GM21360 (cell line): ENCODE results near the gene SCCPDH.
A peak's percentile ranks its signal among the peaks of the same experiment; 100 is the strongest.
"Not testable (repeated sequence)": the region's sequence is repeated elsewhere in the genome, so short reads cannot be mapped to it uniquely, and the experiment has no call there.

Experiments
- ATAC-seq: cut with Tn5 transposase; IDR thresholded peaks from one replicate; pipeline ENCODE4 v1.9.1; 2021; ENCODE audit warnings: mild to moderate bottlenecking, moderate library complexity; ENCODE audit not compliant: unreplicated experiment

SCCPDH gene

DNA sequence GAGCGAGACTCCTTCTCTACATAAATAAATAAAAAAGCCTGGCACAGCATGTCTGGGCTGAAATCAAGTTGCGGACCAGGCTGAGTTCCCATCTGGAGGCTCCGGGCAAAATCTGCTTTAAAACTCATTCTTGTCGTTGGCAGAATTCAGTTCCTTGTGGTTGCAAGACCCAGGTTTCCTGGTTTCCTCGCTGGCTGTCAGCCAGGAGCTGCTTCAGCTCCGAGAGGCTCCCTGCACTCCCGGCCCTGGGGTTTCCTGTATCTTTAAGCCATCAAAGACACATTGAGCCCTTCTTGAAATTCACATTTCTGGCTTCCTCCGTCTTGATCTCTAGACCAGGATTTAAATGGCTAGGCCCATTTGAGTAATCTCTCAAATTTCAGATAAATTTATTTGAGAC, 20.6 kb upstream of the SCCPDH start:
- ATAC-seq, result no peak

DNA sequence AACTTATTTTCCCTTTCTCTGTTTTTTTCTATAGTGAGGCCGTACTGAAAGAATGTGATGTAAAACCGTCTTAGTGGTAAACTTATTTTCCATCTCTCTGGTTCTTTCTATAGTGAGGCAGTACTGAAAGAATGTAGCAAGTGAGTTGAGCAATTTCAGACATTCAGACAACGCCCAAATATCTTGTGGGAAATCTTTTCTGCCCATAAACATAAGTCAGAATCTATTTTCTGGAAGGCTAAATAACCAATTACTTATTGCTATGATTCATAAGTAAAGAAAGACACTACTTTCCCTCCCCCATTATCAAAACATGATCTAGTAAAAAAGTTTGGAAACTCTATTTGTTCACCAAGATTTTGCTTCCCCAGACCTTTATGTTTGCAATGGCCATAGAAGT, 18.8 kb upstream of the SCCPDH start:
- ATAC-seq, result no peak

DNA sequence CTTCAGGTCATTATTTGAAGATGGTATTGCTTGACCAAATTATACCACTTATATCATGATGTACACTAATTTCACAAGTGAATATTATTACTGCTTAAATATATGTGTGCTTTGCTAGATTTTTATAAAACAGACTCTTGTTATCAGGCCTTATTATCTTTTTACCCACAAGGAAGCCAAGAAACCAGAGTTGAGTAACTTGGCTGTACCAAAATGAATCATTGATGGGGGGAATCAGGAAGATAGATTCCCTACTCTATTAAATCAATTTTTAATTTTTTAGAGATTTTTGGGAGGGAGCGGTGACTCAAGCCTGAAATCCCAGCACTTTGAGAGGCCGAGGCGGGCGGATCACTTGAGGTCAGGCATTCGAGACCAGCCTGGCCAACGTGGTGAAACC, 16.0 kb upstream of the SCCPDH start:
- ATAC-seq, result no peak

DNA sequence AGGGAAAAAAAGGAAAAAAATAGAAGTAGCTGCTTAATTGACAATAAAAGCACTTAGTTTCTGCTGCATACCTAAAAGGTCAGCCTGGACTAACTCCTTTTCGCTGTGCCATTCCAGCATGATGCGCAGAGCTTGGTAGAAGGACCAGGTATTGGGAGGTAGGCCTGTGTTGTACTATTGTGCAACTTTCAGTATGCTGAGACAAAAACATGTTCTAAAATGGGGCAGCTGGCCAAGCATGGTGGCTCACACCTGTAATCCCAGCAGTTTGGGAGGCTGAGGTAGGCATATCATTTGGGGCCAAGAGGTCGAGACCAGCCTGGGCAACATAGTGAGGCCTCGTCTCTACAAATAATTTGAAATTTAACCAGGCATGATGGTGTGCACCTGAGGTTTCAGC, 15.0 kb upstream of the SCCPDH start:
- ATAC-seq, result no peak

DNA sequence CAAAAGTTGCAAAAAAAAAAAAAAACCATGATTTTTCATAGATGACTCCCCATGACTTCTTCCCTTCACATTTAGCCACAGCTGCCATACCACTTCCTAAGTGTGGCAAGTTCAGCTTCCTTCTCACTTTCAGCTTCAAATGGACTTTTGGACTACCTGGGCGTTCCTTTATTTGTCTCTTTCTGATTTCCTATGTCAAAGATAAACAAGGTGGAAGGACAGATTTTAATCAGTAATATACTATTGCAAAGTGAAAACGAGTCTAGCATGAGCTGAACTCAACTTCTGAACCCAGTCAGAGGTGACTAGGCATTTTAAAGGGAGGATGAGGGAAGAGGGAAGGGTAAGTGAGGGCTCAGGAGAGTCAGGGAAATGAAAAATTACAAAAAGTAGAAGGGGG, 14.4 kb upstream of the SCCPDH start:
- no peak for ATAC-seq

DNA sequence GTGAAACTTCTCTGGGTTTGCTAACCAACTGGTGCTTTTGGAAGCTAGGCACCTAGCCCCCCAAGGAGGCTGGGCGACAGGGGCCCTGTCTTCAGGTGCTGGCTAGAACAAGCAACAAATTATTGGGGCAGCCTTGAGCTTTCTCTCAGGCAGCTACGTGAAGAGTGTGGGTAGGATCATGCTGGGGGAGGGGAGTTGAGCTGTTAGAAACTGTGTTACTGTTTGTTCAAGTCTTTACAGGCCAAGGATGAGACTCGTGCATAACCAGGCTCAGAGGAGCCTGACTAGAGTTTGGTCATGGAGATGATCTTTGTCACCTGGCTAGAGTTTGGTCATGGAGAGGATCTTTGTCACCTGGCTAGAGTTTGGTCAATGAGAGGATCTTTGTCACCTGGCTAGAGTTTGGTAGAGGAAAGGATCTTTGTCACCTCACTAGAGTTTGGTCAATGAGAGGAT, 12.6 kb upstream of the SCCPDH start:
- ATAC-seq, result no peak

DNA sequence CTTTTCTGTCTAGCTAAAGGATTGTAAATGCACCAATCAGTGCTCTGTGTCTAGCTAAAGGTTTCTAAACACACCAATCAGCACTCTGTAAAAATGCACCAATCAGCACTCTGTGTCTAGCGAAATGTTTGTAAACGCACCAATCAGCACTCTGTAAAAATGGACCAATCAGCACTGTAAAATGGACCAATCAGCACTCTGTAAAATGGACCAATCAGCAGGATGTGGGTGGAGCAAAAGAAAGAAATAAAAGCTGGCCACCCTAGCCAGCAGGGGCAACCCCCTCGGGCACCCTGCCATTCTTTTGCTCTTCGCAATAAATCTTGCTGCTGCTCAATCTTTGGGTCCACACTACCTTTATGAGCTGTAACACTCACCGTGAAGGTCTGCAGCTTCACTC, 11.8 kb upstream of the SCCPDH start:
- ATAC-seq, result not testable (repeated sequence)

DNA sequence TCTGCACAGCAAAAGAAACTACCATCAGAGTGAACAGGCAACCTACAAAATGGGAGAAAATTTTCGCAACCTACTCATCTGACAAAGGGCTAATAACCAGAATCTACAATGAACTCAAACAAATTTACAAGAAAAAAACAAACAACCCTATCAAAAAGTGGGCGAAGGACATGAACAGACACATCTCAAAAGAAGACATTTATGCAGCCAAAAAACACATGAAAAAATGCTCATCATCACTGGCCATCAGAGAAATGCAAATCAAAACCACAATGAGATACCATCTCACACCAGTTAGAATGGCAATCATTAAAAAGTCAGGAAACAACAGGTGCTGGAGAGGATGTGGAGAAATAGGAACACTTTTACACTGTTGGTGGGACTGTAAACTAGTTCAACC, 4.8 kb upstream of the SCCPDH start:
- not testable (repeated sequence) for ATAC-seq

DNA sequence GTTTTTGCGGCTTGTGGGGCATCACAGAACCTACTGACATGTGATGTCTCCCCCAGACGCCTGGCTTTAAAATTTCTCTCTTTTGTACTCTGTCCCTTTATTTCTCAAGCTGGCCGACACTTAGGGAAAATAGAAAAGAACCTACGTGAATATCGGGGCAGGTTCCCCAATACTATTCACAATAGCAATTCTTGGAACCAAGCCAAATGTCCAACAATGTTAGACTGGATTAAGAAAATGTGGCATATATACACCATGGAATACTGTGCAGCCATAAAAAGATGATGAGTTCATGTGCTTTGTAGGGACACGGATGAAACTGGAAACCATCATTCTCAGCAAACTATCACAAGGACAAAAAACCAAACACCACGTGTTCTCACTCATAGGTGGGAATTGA, 3.4 kb upstream of the SCCPDH start:
- ATAC-seq, result not testable (repeated sequence)

DNA sequence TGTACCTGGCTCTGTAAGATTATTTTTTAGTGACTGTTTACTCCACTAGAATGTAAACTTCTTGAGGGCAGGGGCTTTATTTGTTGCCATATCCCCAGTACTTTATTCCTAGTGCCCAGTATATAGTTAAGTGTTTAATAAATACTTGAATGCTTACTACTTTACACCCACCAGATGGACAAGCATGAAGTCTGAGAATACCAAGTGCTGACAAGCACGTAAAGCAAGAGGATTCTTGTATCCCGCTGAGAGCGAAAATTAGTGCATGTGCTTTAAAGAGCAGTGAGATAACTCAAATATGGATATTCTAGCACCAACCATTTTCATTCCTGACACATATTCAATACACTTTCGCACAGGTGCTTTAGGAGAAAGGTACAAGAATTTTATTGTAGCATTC, 1.5 kb upstream of the SCCPDH start:
- no peak for ATAC-seq

DNA sequence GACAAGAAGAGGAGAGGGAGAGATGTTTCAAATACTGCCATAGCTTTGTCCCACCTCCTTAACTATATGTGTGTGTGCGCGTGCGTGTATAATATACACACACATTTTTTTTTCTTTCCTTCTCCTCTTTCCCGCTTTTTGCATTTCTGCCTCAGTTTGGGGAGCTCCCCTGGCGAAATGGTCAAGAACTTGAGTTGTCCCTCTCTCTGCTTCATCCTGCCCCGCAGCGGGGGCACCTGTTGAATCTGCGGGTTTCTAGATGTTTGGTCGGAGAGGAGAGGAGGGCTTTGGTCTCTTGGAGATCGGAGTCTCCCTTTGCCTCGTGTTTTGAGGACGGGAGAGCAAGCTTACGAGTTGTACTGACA, 504 bp downstream of the SCCPDH start:
- ATAC-seq, result peak; percentile 5

DNA sequence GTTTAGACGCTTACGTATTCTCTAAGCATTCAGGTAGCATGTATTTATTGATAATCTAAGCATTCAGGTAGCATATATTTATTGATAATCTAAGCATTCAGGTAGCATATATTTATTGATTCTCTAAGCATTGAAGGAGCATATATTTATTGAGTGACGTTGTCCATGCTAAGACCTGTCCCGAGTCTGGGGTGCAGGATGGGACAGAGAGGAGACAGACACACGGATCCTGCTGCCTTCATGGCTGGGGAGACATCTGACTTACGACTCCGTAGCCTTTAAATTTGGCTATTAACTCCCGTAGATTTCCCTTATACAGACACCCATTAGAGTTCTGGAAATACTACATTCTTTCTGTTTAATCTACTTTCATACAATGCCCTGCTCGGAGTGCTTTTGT, 982 bp downstream of the SCCPDH start:
- no peak for ATAC-seq

DNA sequence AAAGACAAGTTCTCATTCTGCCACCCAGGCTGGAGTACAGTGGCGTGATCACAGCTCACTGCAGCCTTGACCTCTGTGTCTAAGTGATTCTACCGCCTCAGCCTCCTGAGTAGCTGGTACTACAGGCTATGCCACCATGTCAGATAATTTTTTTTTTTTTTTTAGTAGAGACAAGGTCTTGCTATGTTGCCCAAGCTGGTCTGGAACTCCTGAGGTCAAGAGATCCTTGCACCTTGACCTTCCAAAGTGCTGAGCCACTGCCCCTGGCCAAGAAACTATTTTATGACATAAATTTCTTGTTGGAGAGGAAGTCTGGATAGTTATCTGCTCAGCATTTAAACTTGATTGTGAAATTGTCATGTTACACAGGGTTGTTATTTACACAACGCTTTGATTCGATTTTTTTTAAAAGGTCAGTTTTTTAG, 2.1 kb downstream of the SCCPDH start:
- no peak for ATAC-seq

DNA sequence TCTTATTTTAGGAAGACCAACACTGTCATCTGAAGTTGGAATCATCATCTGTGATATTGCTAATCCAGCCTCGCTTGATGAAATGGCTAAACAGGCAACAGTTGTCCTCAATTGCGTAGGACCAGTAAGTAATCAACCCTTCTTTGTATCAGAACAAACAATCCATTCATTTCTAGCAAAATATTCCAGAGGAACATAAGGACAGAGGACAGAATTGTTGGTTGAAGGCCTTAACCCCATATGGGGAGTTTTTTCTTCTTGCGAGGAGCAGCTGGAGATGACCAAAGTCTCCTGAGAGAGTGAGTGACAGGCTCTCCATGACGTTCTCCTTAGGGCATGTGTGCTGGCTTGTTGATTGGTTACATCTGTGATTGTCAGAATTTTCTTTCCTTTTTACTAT, 2.7 kb downstream of the SCCPDH start:
- no peak for ATAC-seq

DNA sequence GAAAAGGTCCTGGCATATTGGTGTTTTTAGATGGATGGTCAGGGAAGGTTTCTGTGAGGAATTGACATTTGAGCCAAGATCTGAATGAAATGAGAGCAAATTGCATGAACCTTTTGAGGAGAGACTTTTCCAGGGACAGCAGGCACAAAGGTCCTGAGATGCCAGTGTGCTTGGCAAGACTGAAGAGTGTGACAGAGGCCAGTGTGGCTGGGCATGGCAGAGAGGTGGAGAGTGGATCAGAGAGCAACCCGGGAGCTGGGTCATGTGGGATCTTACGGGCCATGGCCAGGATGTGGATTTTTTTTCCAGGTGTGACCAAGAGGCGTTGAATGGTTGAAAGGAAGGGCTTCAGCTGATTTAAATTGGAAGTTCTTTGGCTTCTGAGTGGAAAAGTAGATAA, 3.4 kb downstream of the SCCPDH start:
- ATAC-seq, result no peak

DNA sequence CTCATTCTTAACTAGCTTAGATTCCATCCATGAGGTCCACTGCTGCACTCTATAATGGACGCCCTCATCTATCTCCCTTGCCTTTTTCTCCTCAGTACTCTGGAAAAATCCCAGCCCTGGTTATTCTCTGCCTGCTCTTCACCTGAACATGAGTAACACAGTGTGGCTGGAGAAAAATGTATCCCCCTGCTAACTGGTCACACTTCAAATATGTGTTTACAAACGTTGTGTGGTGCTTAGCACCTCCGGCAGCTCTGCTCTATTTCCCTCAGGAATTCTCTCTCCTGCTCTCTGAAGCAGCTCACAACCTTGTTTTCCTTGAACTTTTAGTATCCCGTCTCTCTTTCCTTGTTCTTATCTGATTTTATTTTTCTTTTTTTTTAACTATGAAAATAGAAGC, 4.1 kb downstream of the SCCPDH start:
- no peak for ATAC-seq

DNA sequence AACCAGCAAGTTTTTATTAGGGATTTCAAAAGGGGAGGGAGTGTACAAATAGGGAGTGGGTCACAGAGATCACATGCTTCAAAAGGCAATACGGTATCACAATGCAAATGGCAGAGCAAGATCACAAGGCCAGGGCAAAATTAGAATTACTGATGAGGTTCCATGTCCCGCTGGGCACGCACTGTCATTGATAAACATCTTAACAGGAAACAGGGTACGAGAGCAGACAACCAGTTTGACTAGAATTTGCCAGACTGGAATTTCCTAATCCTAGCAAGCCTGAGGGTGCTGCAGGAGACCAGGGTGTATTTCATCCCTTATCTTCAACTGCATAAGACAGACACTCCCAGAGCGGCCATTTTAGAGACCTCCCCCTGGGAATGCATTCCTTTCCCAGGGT, 4.8 kb downstream of the SCCPDH start:
- not testable (repeated sequence) for ATAC-seq

DNA sequence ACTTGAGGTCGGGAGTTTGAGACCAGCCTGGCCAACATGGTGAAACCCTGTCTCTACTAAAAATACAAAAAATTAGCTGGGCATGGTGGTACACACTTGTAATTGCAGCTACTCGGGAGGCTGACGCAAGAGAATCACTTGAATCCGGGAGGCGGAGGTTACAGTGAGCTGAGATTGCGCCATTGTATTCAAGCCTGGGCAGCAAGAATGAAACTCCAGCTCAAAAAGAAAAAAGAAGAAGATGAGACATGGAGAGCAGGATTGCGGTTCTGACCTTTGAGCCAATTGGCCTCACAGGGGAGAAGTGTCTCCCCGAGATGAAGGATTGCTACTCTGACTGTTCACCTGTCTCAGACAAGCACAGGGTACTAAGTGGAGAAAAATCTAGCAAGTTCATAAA, 6.6 kb downstream of the SCCPDH start:
- ATAC-seq, result no peak

DNA sequence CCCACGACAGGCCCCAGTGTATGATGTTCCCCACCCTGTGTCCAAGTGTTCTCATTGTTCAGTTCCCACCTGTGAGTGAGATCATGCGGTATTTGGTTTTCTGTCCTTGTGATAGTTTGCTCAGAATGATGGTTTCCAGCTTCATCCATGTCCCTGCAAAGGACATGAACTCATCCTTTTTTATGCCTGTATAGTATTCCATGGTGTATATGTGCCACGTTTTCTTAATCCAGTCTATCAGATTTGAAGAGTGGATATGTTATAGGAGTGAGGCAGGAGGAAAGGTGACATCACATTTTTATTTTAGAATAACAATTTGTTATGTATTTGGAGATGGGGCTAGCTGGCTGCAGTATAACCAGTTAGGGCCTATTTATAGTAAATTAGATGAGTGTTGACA, 7.7 kb downstream of the SCCPDH start:
- not testable (repeated sequence) for ATAC-seq

DNA sequence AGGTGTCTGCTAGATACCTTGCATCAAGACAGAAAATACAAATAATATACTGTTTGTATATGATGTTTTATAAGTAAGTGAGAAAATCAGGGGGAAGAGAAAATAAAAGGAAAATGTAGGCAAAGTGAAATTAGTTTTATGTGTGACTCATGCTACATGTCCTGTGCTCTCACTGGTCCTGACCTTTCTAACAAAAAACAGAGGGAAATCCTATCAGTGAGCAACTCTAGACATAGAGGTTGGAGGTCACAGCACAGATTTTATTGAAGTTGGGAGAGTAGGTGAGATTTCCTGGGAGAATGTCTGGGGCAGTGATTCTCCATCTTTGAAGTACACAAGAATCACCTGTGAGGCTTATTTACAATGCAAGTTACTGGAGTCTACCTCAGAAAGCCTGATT, 9.5 kb downstream of the SCCPDH start:
- ATAC-seq, result no peak

DNA sequence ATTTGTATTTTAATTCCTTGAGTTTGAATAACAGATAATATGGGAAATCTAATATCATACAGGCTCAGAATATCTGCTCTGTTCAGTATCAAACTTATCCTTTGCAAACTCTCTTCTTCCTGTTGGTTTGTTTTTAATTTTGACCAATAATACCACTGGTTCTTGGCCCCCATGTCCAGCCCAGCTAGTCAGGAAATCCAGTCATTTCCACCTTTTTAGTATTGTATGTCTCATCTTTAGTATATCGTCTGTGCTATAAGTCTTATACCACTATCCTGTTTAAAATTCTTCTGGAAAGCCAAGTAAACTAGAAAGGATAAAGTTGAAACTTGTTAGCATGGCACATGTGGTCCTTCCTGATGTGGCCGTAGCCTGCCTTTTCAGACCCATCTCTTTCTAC, 10.7 kb downstream of the SCCPDH start:
- no peak for ATAC-seq

DNA sequence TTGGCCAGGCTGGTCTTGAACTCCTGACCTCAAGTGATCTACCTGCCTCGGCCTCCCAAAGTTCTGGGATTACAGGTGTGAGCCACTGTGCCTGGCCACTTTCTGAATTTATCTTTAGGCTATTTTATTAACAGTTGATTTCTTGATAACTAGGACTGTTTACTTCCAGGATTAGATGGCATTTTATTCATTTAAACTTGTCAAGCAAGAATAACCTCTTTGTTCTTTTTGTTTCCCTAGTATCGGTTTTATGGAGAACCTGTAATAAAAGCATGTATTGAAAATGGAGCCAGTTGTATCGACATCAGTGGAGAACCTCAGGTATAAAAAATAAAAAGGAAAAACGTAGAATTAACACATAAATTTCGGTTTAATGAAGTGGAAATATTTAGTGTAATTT, 11.5 kb downstream of the SCCPDH start:
- ATAC-seq, result no peak

DNA sequence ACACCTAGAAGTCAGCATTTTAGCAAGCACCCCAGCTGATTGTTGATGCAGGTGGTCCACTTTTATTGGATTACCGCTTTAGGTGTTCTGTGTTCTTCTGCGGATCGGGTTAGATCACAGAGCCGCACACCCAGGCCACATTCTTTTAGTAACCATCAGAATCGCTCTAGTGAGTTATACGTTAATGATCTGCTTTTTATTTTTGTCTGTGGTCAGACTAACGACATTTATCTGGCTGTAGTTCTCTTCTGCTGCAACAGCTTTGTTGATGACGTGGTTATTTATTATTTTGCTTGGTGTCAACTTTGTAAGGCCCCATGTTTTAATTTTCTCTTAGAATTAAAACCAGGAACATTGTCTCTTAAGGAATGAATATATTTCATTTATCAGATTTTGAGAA, 18.2 kb downstream of the SCCPDH start:
- no peak for ATAC-seq

DNA sequence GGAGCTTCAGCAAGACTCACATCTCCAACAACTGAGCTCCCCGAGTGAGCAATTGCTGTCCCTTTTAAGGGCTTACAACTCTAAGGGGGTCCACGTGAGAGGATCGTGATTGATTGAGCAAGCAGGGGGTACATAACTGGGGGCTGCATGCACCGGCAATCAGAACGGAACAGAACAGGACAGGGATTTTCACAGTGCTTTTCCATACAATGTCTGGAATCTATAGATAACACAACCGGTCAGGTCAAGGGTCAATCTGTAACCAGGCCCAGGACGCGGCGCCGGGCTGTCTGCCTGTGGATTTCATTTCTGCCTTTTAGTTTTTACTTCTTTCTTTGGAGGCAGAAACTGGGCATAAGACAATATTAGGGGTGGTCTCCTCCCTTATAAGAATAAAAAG, 21.9 kb downstream of the SCCPDH start:
- not testable (repeated sequence) for ATAC-seq
